IMR-90 (cell line): ENCODE measurements around the gene RAVER2. TPM values are rescaled to one million over a fixed set of nuclear protein-coding genes. Genes with fewer than 3 reads are reported as not detected.
A peak's percentile ranks its signal among the peaks of the same experiment; 100 is the strongest.

Experiments
- ATAC-seq: fragments of 200-7000 bp; cut with Tn5 transposase; 2 replicates; pipeline ENCODE4 v1.9.1; 2020; ENCODE audit warnings: low read depth, mild to moderate bottlenecking, moderate library complexity
- BruUV-seq: library from RNA; stranded (reverse); fragments of 400-500 nt; replicated peaks from 2 replicates; lab custom pipeline; 2021; lab: Mats Ljungman, UMichigan
- CTCF ChIA-PET: fragments of 300-600 bp; formaldehyde crosslinking; extraction: SDS; loops from one replicate; lab custom pipeline; 2021; ENCODE audit warnings: antibody characterized with exemption; lab: Yijun Ruan, JAX
- POLR2A ChIA-PET: fragments of 300-600 bp; sonication (Branson Sonifier 250); formaldehyde crosslinking; loops from one replicate; lab custom pipeline; 2022; ENCODE audit warnings: antibody characterized with exemption; ENCODE audit not compliant: unreplicated experiment; lab: Charles Lee
- DNase-seq: peaks from one replicate; pipeline ENCODE4 v3.0.0; 2013
- H2AFZ ChIP-seq: replicated peaks from 2 replicates; pipeline ENCODE3; 2013; ENCODE audit warnings: low read length, mild to moderate bottlenecking; ENCODE audit not compliant: poor library complexity
- H2AK5ac ChIP-seq: 2 replicates; pipeline ENCODE4 v1.6.1; 2013; ENCODE audit warnings: low read depth, low read length, inconsistent platforms
- H2AK9ac ChIP-seq: replicated peaks from 2 replicates; pipeline ENCODE3; 2013; ENCODE audit warnings: mild to moderate bottlenecking, low read depth, low read length, moderate library complexity; ENCODE audit not compliant: poor library complexity
- H2BK120ac ChIP-seq: 2 replicates; pipeline ENCODE4 v1.6.1; 2013; ENCODE audit warnings: low read depth, low read length, inconsistent platforms
- H2BK15ac ChIP-seq: 3 replicates; pipeline ENCODE4 v1.6.1; 2013; ENCODE audit warnings: low read depth, low read length, inconsistent platforms
- H2BK20ac ChIP-seq: 2 replicates; pipeline ENCODE4 v1.6.1; 2013; ENCODE audit warnings: low read depth, mild to moderate bottlenecking, inconsistent platforms, low read length, moderate library complexity
- H2BK5ac ChIP-seq: 2 replicates; pipeline ENCODE4 v1.6.1; 2013; ENCODE audit warnings: mild to moderate bottlenecking, low read depth, low read length, inconsistent platforms; ENCODE audit not compliant: poor library complexity, severe bottlenecking
- H3K14ac ChIP-seq: replicated peaks from 2 replicates; pipeline ENCODE4 v1.6.1; 2013; ENCODE audit warnings: low read depth, low read length, inconsistent platforms
- H3K18ac ChIP-seq: 2 replicates; pipeline ENCODE4 v1.6.1; 2013; ENCODE audit warnings: low read depth, low read length, control low read depth
- H3K23ac ChIP-seq: 2 replicates; pipeline ENCODE4 v1.6.1; 2013; ENCODE audit warnings: low read depth, low read length, inconsistent platforms
- H3K27ac ChIP-seq: 2 replicates; pipeline ENCODE4 v1.5.1; 2013; ENCODE audit warnings: mild to moderate bottlenecking, control low read depth, low read length; ENCODE audit not compliant: insufficient read depth
- H3K27me3 ChIP-seq: 2 replicates; pipeline ENCODE4 v1.6.1; 2013; ENCODE audit warnings: low read length; ENCODE audit not compliant: control insufficient read depth, insufficient read depth
- H3K36me3 ChIP-seq: 2 replicates; pipeline ENCODE4 v1.6.1; 2013; ENCODE audit warnings: low read length, mixed read lengths; ENCODE audit not compliant: control insufficient read depth, insufficient read depth
- H3K4ac ChIP-seq: 2 replicates; pipeline ENCODE4 v1.6.1; 2013; ENCODE audit warnings: low read depth, low read length, inconsistent platforms
- H3K4me1 ChIP-seq: 2 replicates; pipeline ENCODE4 v1.6.1; 2013; ENCODE audit warnings: low read length, mixed read lengths; ENCODE audit not compliant: control insufficient read depth, insufficient read depth
- H3K4me2 ChIP-seq: 2 replicates; pipeline ENCODE4 v1.6.1; 2013; ENCODE audit warnings: low read depth, mild to moderate bottlenecking, control low read depth, low read length, moderate library complexity
- H3K4me3 ChIP-seq: 2 replicates; pipeline ENCODE4 v1.5.1; 2013; ENCODE audit warnings: low read depth, mild to moderate bottlenecking, control low read depth, low read length, moderate library complexity; ENCODE audit not compliant: insufficient read depth
- H3K56ac ChIP-seq: 2 replicates; pipeline ENCODE4 v1.6.1; 2013; ENCODE audit warnings: low read length, inconsistent platforms; ENCODE audit not compliant: insufficient read depth; ENCODE audit errors: extremely low read depth
- H3K79me1 ChIP-seq, 2 experiments: 2 replicates each; pipeline ENCODE4 v1.6.1; 2013; ENCODE audit warnings: low read length in 2 of 2, inconsistent platforms in 1 of 2, low read depth in 1 of 2
- H3K9ac ChIP-seq: 2 replicates; pipeline ENCODE4 v1.6.1; 2013; ENCODE audit warnings: low read depth, low read length, control low read depth
- H3K9me1 ChIP-seq: 2 replicates; pipeline ENCODE4 v1.6.1; 2013; ENCODE audit warnings: low read length, inconsistent platforms; ENCODE audit not compliant: insufficient read depth
- H3K9me3 ChIP-seq: 2 replicates; pipeline ENCODE4 v1.6.1; 2013; ENCODE audit warnings: low read length; ENCODE audit not compliant: control insufficient read depth, insufficient read depth
- H4K20me1 ChIP-seq: 2 replicates; pipeline ENCODE4 v1.6.1; 2013; ENCODE audit warnings: low read length, inconsistent platforms; ENCODE audit not compliant: insufficient read depth
- H4K5ac ChIP-seq: 2 replicates; pipeline ENCODE4 v1.6.1; 2013; ENCODE audit warnings: mild to moderate bottlenecking, low read depth, low read length, control low read depth
- H4K8ac ChIP-seq, 2 experiments: 2 replicates each; pipeline ENCODE4 v1.6.1; 2013; ENCODE audit warnings: low read depth in 2 of 2, low read length in 2 of 2, control low read depth in 1 of 2, inconsistent platforms in 1 of 2
- H4K91ac ChIP-seq: 2 replicates; pipeline ENCODE4 v1.6.1; 2013; ENCODE audit warnings: low read depth, low read length, inconsistent platforms; ENCODE audit not compliant: insufficient read depth
- BHLHE40 ChIP-seq: fragments of 150-350 bp; IDR thresholded peaks from 2 replicates; pipeline ENCODE4 v1.6.1; 2016; ENCODE audit warnings: mild to moderate bottlenecking, low read depth, low read length
- CEBPB ChIP-seq: IDR thresholded peaks from 2 replicates; pipeline ENCODE4 v1.6.1; 2012; ENCODE audit warnings: low read depth, low read length, improper control_type of control experiment
- MAFK ChIP-seq: IDR thresholded peaks from 2 replicates; pipeline ENCODE4 v1.6.1; 2012; ENCODE audit warnings: low read depth, low read length, improper control_type of control experiment
- WGBS, 2 experiments: methylation state at CpG; one replicate each; pipeline versions ENCODE4 v1.1.5 to v1.1.7; 2013; ENCODE audit warnings: missing lambda C conversion rate in 2 of 2; ENCODE audit not compliant: insufficient read length in 1 of 2; ENCODE audit errors: extremely low coverage in 2 of 2; 5-methylcytosine and 5-hydroxymethylcytosine counted together
- dilution Hi-C: fragments of 300-500 bp; cut with HindIII; formaldehyde crosslinking; loops from one replicate; pipeline ENCODE4 v1.14.3; 2018; ENCODE audit warnings: low sequenced_read_pairs; ENCODE audit not compliant: unreplicated experiment
- in situ Hi-C: fragments of 300-500 bp; cut with MboI; formaldehyde crosslinking; loops from 3 replicates; pipeline ENCODE4 v1.14.3; 2019; ENCODE audit warnings: low sequenced_read_pairs, inconsistent platforms, mixed read lengths
- intact Hi-C: fragments of 100-400 bp; cut with micrococcal nuclease; formaldehyde crosslinking; loops from 2 replicates; pipeline ENCODE4 v1.10.0; 2022
- polyA plus RNA-seq, 3 experiments: library from polyadenylated mRNA; depleted of rRNA; stranded (reverse); fragments of >200 nt; gene quantifications; 2 replicates each; pipeline ENCODE4 v1.2.3, GENCODE V29; 2012; ENCODE audit warnings: low replicate concordance in 1 of 3
- total RNA-seq: library from RNA; depleted of rRNA; stranded (reverse); fragments of >200 nt; gene quantifications from 2 replicates; pipeline ENCODE4 v1.2.3, GENCODE V29; 2012
- TF ChIP-seq, protein P1 (sequence below): fragments of 150-350 bp; IDR thresholded peaks from 2 replicates; pipeline ENCODE4 v1.6.1; 2017; ENCODE audit warnings: mild to moderate bottlenecking, antibody characterized with exemption, low read length, low read depth

The RAVER2 gene
- total and polyA plus RNA-seq, 2 of the 4 experiments (the other 2 are of a cell fraction) = 3.7 to 6.1 TPM

GRCh38 chr1:64822621-64823020 is 77.7 kb downstream of the RAVER2 start:
- no CpG with 5 or more reads among the region's 1 CpG for WGBS, 2 experiments
- H2BK15ac ChIP-seq = no peak overlapping the region
- H3K14ac ChIP-seq = no peak overlapping the region
- H3K36me3 ChIP-seq = no peaks in the 10 kb centered on the region
- H2AFZ ChIP-seq = no peak overlapping the region
- no peak overlapping the region for H3K9ac ChIP-seq
- no peak overlapping the region for H3K4me2 ChIP-seq
- in situ Hi-C loops = loop anchor here (5.0 to 10.0 kb wide), 2 partner anchors 128 to 555 kb away; no protein-coding TSS in a partner anchor
- ATAC-seq = peak; percentile 35; the same call in 1 of the 2 replicates
- TF ChIP-seq MAFK (no peak), CEBPB (peak; percentile 7; the same call in 1 of the 2 replicates), BHLHE40 (peak; percentile 62; the same call in 1 of the 2 replicates)
- TF ChIP-seq, protein P1, sequence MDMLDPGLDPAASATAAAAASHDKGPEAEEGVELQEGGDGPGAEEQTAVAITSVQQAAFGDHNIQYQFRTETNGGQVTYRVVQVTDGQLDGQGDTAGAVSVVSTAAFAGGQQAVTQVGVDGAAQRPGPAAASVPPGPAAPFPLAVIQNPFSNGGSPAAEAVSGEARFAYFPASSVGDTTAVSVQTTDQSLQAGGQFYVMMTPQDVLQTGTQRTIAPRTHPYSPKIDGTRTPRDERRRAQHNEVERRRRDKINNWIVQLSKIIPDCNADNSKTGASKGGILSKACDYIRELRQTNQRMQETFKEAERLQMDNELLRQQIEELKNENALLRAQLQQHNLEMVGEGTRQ = peak; percentile 44; the same call in 1 of the 2 replicates
- dilution Hi-C loops = no loop called here
- H3K56ac ChIP-seq = no peak overlapping the region
- no peaks in the 10 kb centered on the region for H3K9me3 ChIP-seq
- no peak overlapping the region for H2AK9ac ChIP-seq
- CTCF ChIA-PET = no interaction called here
- no peak overlapping the region for H4K91ac ChIP-seq
- intact Hi-C loops = no loop called here
- H3K79me1 ChIP-seq = no peaks in the 10 kb centered on the region
- no peak overlapping the region for H3K27ac ChIP-seq
- H3K4ac ChIP-seq = no peak overlapping the region
- H2BK120ac ChIP-seq = no peak overlapping the region
- no peak overlapping the region for H3K4me3 ChIP-seq
- H2AK5ac ChIP-seq = no peak overlapping the region
- no peaks in the 10 kb centered on the region for H3K9me1 ChIP-seq
- no peak overlapping the region for H2BK5ac ChIP-seq
- DNase-seq = peak; percentile 35
- H3K23ac ChIP-seq = no peak overlapping the region
- H3K18ac ChIP-seq = no peak overlapping the region
- H3K27me3 ChIP-seq = no peaks in the 10 kb centered on the region
- H4K8ac ChIP-seq = no peak overlapping the region
- no peak overlapping the region for H4K5ac ChIP-seq
- H2BK20ac ChIP-seq = no peak overlapping the region
- no TSS peak for BruUV-seq
- no peaks in the 10 kb centered on the region for H4K20me1 ChIP-seq
- POLR2A ChIA-PET = no interaction called here
- H3K4me1 ChIP-seq = peaks cover 6% of the 10 kb centered on the region; the same call in 1 of the 2 replicates
